T-helper 22 cell (primary cell): ENCODE results near the gene RAB11A.
A peak's percentile ranks its signal among the peaks of the same experiment; 100 is the strongest.

Experiments used
- DNase-seq: peaks from one replicate; pipeline ENCODE4 v3.0.0-alpha.2; 2020; ENCODE audit warnings: low read depth

The RAB11A gene

GRCh38 chr15:65869126-65869953 is at the start of gene RAB11A:
RAB11A (plus strand) TSS chr15:65869491; CDS start chr15:65869586, 95 bp downstream.
- DNase-seq, result peak; percentile 91

GRCh38 chr15:65819563-65819960 is 49.7 kb upstream of the RAB11A start:
- no peak for DNase-seq

GRCh38 chr15:65821070-65821469 is 48.2 kb upstream of the RAB11A start:
- no peak for DNase-seq

GRCh38 chr15:65822316-65822715 is 47.0 kb upstream of the RAB11A start:
- DNase-seq, result no peak

GRCh38 chr15:65824031-65824743 is 45.1 kb upstream of the RAB11A start:
- DNase-seq, result no peak

- DNase-seq, result no peak
Observed at GRCh38 chr15:65824941-65825544, 44.2 kb upstream of the RAB11A start.

GRCh38 chr15:65827065-65827464 is 42.2 kb upstream of the RAB11A start:
- DNase-seq, result no peak

- peak; percentile 25 for DNase-seq
Observed at GRCh38 chr15:65828585-65828984, 40.7 kb upstream of the RAB11A start.

GRCh38 chr15:65829130-65829764 is 40.0 kb upstream of the RAB11A start:
- no peak for DNase-seq

- peak; percentile 51 for DNase-seq
Observed at GRCh38 chr15:65832549-65833364, 36.5 kb upstream of the RAB11A start.

- DNase-seq, result no peak
Observed at GRCh38 chr15:65833501-65834205, 35.6 kb upstream of the RAB11A start.

GRCh38 chr15:65834603-65835282 is 34.5 kb upstream of the RAB11A start:
- no peak for DNase-seq

- no peak for DNase-seq
Observed at GRCh38 chr15:65835447-65835846, 33.8 kb upstream of the RAB11A start.

- no peak for DNase-seq
Observed at GRCh38 chr15:65836665-65837064, 32.6 kb upstream of the RAB11A start.

GRCh38 chr15:65837301-65838294 is 31.7 kb upstream of the RAB11A start:
- DNase-seq, result no peak

GRCh38 chr15:65839354-65839901 is 29.9 kb upstream of the RAB11A start:
- no peak for DNase-seq

- no peak for DNase-seq
Observed at GRCh38 chr15:65839985-65840384, 29.3 kb upstream of the RAB11A start.

- no peak for DNase-seq
Observed at GRCh38 chr15:65841121-65841930, 28.0 kb upstream of the RAB11A start.
